ENCODE data around the gene RNF148. TPM values are rescaled to one million over a fixed set of nuclear protein-coding genes. Genes with fewer than 3 reads are reported as not detected.

RNF148 gene
- not detected for polyA plus RNA-seq

- Mint-ChIP-seq H3K9me3 (peaks cover 10 to 39% (median 13%) of the 10 kb centered on the region in 6 donors), H3K4me1 (no peaks in the 10 kb centered on the region), H3K27ac (no peak within 1 kb of the TSS), H3K27me3 (ENCODE audit: low read depth in 3 of 3) (peaks cover 0 to 2% (median 0%) of the 10 kb centered on the region in 3 donors), H3K4me3 (no peak within 1 kb of the TSS), H3K36me3 (no peaks in the 10 kb centered on the region)
- DNase-seq, result no peak
Observed at GRCh38 chr7:122702872-122703510, at the start of gene RNF148. TSS of gene RNF148 (minus strand) at chr7:122702922. CDS start at chr7:122702750, 172 bp downstream.

- Mint-ChIP-seq H3K4me3 (no peak overlapping the region), H3K27ac (no peak overlapping the region), H3K36me3 (no peaks in the 10 kb centered on the region), H3K9me3 (peaks cover 6 to 21% (median 12%) of the 10 kb centered on the region in 6 donors), H3K27me3 (ENCODE audit: low read depth in 3 of 3) (no peaks in the 10 kb centered on the region), H3K4me1 (no peaks in the 10 kb centered on the region)
- DNase-seq, result no peak
Observed at GRCh38 chr7:122750389-122750788, 47.7 kb upstream of the RNF148 start.

DNA sequence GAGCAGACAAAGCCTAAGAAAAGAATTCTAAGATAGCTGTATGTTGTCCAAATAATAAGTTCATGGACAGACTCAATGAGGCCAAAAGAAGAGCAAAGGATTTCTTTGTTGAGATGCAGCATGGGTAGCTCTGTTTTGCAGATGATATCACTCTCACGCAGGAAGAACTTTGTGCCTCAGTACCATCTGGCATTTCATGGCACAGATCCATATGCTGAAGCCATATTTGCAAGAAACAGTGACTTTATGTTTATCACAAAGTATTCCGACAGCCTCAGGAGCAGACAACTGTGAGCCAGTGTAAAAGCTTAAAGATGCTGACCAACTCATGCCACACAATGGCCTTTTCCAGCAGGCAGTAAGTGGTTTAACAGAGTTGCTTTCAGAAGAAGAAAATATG, 45.5 kb upstream of the RNF148 start:
- no peaks in the 10 kb centered on the region for H3K4me1 Mint-ChIP-seq
- no peak overlapping the region for H3K4me3 Mint-ChIP-seq
- DNase-seq, result no peak
- H3K27me3 Mint-ChIP-seq (ENCODE audit: low read depth in 3 of 3), result peaks cover 0 to 1% (median 0%) of the 10 kb centered on the region in 3 donors
- no peaks in the 10 kb centered on the region for H3K36me3 Mint-ChIP-seq
- no peak overlapping the region for H3K27ac Mint-ChIP-seq
- H3K9me3 Mint-ChIP-seq, result peaks cover 4 to 19% (median 13%) of the 10 kb centered on the region in 6 donors

- Mint-ChIP-seq H3K4me1 (no peaks in the 10 kb centered on the region), H3K36me3 (no peaks in the 10 kb centered on the region), H3K4me3 (no peak overlapping the region), H3K9me3 (peaks cover 4 to 21% (median 12%) of the 10 kb centered on the region in 6 donors), H3K27me3 (ENCODE audit: low read depth in 3 of 3) (peaks cover 0 to 1% (median 0%) of the 10 kb centered on the region in 3 donors), H3K27ac (no peak overlapping the region)
- DNase-seq, result no peak
Observed at GRCh38 chr7:122746948-122747347, 44.2 kb upstream of the RNF148 start.

DNA sequence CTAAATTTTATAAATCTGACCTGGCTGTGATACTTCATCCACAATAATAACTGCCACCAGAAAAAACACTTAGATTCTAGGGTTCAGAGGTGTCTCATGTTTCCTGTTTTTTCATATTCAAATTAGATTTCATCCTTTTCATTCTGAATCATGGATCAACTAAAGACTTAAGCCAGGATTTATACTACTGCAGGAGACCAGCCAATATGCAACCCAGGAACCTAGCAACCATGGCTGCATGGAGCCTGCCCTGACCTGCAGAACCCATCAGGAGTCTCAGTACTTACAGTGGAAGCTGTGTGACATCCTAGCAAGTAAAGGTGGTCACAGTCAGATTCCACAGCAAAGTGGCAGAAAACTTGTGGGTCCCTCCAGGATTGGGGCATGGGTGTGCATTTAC, 40.5 kb upstream of the RNF148 start:
- H3K4me3 Mint-ChIP-seq, result no peak overlapping the region
- H3K27ac Mint-ChIP-seq, result no peak overlapping the region
- peaks cover under 1 to 24% (median 13%) of the 10 kb centered on the region in 6 donors for H3K9me3 Mint-ChIP-seq
- no peaks in the 10 kb centered on the region for H3K4me1 Mint-ChIP-seq
- peaks cover 0 to 1% (median 0%) of the 10 kb centered on the region in 3 donors for H3K27me3 Mint-ChIP-seq (ENCODE audit: low read depth in 3 of 3)
- H3K36me3 Mint-ChIP-seq, result no peaks in the 10 kb centered on the region
- DNase-seq, result no peak

DNA sequence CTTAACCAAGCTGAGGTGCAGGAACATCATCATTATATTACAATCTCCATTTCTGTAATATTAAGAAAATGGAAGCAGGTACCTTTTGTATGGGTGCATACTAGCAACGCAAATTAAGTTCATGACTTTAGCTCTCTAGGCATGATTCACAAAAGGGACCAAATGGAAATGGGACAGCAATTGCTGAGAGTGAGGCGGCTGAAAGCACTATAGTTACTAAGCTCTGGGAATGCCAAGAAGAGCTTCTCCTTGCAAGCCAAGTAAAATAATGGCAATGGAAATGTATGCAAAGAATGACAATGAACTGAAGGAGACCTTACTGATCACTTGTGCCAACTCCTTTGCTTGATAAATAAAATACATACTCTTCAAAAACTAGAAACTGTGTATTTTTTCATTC, 36.2 kb upstream of the RNF148 start:
- Mint-ChIP-seq H3K27ac (no peak overlapping the region), H3K4me3 (no peak overlapping the region), H3K4me1 (no peaks in the 10 kb centered on the region), H3K27me3 (ENCODE audit: low read depth in 3 of 3) (no peaks in the 10 kb centered on the region), H3K36me3 (no peaks in the 10 kb centered on the region), H3K9me3 (peaks cover 2 to 41% (median 9%) of the 10 kb centered on the region in 6 donors)
- DNase-seq, result no peak

DNA sequence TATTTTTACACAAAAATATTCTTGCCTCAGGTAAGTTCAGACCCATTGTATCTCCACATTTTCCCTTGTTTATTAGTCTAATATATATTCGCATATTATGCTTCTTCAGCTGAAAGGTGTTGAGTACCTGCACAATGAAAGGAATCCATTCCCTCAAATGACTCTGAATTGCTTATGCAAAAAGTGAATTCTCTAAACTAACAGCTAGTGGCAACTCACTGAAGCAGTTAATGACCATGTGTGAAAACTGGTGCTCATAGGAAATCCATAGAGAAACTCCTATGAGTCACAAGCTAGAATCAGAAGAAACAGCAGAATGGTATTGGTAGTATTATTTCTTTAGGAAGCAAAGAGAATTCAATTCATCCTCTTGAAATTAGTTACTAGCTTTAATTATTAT, 33.5 kb upstream of the RNF148 start:
- Mint-ChIP-seq H3K4me3 (no peak overlapping the region), H3K36me3 (no peaks in the 10 kb centered on the region), H3K27me3 (ENCODE audit: low read depth in 3 of 3) (no peaks in the 10 kb centered on the region), H3K4me1 (no peaks in the 10 kb centered on the region), H3K27ac (no peak overlapping the region), H3K9me3 (peaks cover 4 to 43% (median 10%) of the 10 kb centered on the region in 6 donors)
- no peak for DNase-seq

DNA sequence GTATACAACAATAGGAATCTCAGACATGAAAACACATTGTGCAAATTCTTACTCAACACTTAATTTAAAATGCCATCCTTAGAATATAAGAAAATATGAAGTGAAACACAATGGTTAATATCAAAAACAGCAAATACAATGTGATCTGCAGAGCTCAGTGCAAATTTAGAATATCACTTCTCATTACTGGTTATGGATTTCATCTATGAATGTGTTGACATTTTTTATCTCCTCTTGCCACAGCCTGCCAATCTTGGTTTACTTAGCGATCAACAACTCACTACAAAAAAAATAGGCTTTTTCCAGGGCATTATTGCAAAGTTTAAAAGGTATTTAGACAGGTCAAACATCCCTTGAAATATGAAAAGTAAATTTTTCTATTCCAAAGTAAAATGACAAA, 25.0 kb upstream of the RNF148 start:
- Mint-ChIP-seq H3K4me3 (no peak overlapping the region), H3K36me3 (no peaks in the 10 kb centered on the region), H3K4me1 (no peaks in the 10 kb centered on the region), H3K9me3 (peaks cover 5 to 41% (median 10%) of the 10 kb centered on the region in 6 donors), H3K27ac (no peak overlapping the region), H3K27me3 (ENCODE audit: low read depth in 3 of 3) (no peaks in the 10 kb centered on the region)
- DNase-seq, result no peak

DNA sequence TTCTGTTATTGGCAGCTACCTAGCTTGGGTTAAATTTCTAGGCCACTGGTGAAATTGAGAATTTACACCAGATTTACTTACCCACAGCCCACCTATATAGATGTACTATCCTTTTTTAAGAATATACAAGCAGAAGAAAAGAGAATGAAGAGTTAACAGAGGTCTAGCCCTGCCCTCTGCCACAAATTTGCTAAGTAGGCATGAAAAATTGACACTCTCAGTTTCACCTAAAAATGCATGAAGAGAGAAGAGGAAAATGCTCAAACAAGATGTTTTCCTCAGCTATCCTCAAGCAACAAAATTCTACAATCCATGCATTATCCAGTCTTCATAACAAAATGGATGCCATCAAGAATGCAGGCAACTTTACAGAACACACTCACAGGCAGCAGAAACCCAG, 24.6 kb upstream of the RNF148 start:
- Mint-ChIP-seq H3K36me3 (no peaks in the 10 kb centered on the region), H3K27ac (no peak overlapping the region), H3K4me1 (no peaks in the 10 kb centered on the region), H3K4me3 (no peak overlapping the region), H3K27me3 (ENCODE audit: low read depth in 3 of 3) (no peaks in the 10 kb centered on the region), H3K9me3 (peaks cover 5 to 41% (median 10%) of the 10 kb centered on the region in 6 donors)
- no peak for DNase-seq

GRCh38 chr7:122726881-122727280, 24.2 kb upstream of the RNF148 start:
- Mint-ChIP-seq H3K36me3 (no peaks in the 10 kb centered on the region), H3K4me3 (no peak overlapping the region), H3K9me3 (peaks cover 5 to 40% (median 10%) of the 10 kb centered on the region in 6 donors), H3K4me1 (no peaks in the 10 kb centered on the region), H3K27ac (no peak overlapping the region), H3K27me3 (ENCODE audit: low read depth in 3 of 3) (no peaks in the 10 kb centered on the region)
- no peak for DNase-seq

DNA sequence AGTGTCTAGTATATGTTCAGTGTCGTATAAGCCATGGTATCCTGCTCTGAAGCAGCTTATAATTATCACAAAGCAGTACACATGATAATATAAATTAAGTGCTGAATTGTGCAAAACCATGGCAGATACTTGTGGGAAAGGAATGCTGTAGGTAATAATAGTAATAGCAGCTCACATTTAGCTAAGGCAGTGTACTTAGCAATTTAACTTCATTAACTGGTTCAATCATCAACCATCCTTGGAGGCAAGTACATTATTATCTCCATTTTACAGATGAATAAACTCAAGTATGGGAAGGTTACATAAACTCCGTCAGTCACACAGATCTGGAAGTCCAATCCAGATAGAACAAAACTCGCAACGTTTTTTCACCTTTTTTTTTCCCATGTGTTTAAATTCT, 21.6 kb upstream of the RNF148 start:
- H3K4me3 Mint-ChIP-seq, result no peak overlapping the region
- H3K27me3 Mint-ChIP-seq (ENCODE audit: low read depth in 3 of 3), result no peaks in the 10 kb centered on the region
- no peaks in the 10 kb centered on the region for H3K36me3 Mint-ChIP-seq
- H3K4me1 Mint-ChIP-seq, result no peaks in the 10 kb centered on the region
- no peak for DNase-seq
- no peak overlapping the region for H3K27ac Mint-ChIP-seq
- peaks cover 2 to 35% (median 12%) of the 10 kb centered on the region in 6 donors for H3K9me3 Mint-ChIP-seq

GRCh38 chr7:122719010-122719578, 16.4 kb upstream of the RNF148 start:
- Mint-ChIP-seq H3K4me3 (no peak overlapping the region), H3K27ac (no peak overlapping the region), H3K9me3 (peaks cover 0 to 27% (median 12%) of the 10 kb centered on the region in 6 donors), H3K36me3 (no peaks in the 10 kb centered on the region), H3K27me3 (ENCODE audit: low read depth in 3 of 3) (no peaks in the 10 kb centered on the region), H3K4me1 (no peaks in the 10 kb centered on the region)
- DNase-seq, result no peak

DNA sequence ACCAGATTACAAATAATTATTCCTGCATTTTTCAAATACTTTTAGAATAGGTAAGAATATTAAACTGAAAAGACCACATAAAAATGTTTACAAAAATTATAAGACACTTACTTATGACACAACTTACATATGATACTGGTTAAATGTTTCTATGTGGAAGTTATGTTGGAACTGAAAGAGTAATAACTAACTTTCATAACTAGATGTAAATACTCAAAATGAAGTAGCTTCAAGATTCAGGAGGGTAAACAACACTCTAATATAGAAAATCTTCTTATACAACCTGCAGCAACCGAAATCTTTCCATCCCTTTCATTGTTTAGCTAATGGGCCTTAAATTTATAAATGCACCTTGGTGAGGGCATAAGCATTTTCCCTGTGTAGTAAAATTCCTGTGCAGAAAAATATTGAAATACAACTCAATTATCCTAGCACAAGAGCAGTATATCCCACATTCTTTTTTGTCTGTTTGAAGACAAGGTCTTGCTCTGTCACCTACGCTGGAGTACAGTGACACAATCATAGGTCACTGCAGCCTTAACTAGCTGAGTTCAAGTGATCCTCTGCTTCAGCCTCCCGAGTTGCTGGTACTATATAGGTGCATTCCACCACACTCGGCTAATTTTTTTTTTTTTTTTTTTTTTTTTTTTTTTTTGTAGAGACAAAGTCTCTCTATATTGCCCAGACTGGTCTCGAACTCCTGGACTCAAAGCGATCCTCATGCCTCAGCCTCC, 14.8 kb upstream of the RNF148 start:
- Mint-ChIP-seq H3K27ac (no peak overlapping the region), H3K4me1 (no peaks in the 10 kb centered on the region), H3K4me3 (no peak overlapping the region), H3K9me3 (peaks cover 0 to 27% (median 15%) of the 10 kb centered on the region in 6 donors), H3K36me3 (no peaks in the 10 kb centered on the region), H3K27me3 (ENCODE audit: low read depth in 3 of 3) (no peaks in the 10 kb centered on the region)
- DNase-seq, result no peak

GRCh38 chr7:122715183-122715582, 12.5 kb upstream of the RNF148 start:
- Mint-ChIP-seq H3K27ac (no peak overlapping the region), H3K27me3 (ENCODE audit: low read depth in 3 of 3) (no peaks in the 10 kb centered on the region), H3K4me3 (no peak overlapping the region), H3K4me1 (no peaks in the 10 kb centered on the region), H3K9me3 (peaks cover 2 to 30% (median 14%) of the 10 kb centered on the region in 6 donors), H3K36me3 (no peaks in the 10 kb centered on the region)
- DNase-seq, result no peak
